B cell (primary cell): ENCODE measurements around the gene ETV3L.

Source experiments
- CTCF ChIP-seq: fragments of 200-600 bp; IDR thresholded peaks from one replicate; pipeline ENCODE4 v1.8.0; 2022; ENCODE audit warnings: antibody characterized with exemption, mild to moderate bottlenecking
- EZH2 ChIP-seq: IDR thresholded peaks from 2 replicates; pipeline ENCODE4 v1.6.1; 2012; ENCODE audit warnings: borderline replicate concordance, low read depth, mild to moderate bottlenecking, moderate library complexity, low read length; ENCODE audit not compliant: insufficient read depth, poor library complexity, severe bottlenecking

GRCh38 chr1:157087030-157087429 is 12.6 kb downstream of the ETV3L start:
- TF ChIP-seq CTCF (no peak), EZH2 (no peak)
